Activated naive CD4-positive, alpha-beta T cell treated with anti-CD3 and anti-CD28 coated beads, Interleukin-2, amount 10 ng/mL, durations not matched to agents 7 days and 5 days (primary cell): ENCODE data around the gene SH3RF3.

ENCODE experiments used
- CTCF ChIA-PET: fragments of 350-600 bp; sonication (Branson Sonifier 250); formaldehyde crosslinking; loops from one replicate; lab custom pipeline; 2021; ENCODE audit warnings: antibody characterized with exemption; lab: Charles Lee
- DNase-seq: peaks from one replicate; pipeline ENCODE4 v3.0.0-alpha.2; 2020
- H3K27ac Mint-ChIP-seq: one replicate; pipeline ENCODE4 v1.8.0; 2021; ENCODE audit warnings: mild to moderate bottlenecking, moderate library complexity, mixed read lengths
- H3K27me3 Mint-ChIP-seq: one replicate; pipeline ENCODE4 v1.8.0; 2021; ENCODE audit warnings: mild to moderate bottlenecking, mixed read lengths
- H3K36me3 Mint-ChIP-seq: one replicate; pipeline ENCODE4 v1.8.0; 2021; ENCODE audit warnings: mixed read lengths
- H3K4me1 Mint-ChIP-seq: one replicate; pipeline ENCODE4 v1.8.0; 2021; ENCODE audit warnings: mixed read lengths
- H3K4me3 Mint-ChIP-seq: one replicate; pipeline ENCODE4 v1.8.0; 2021; ENCODE audit warnings: mild to moderate bottlenecking, moderate library complexity, mixed read lengths
- H3K9me3 Mint-ChIP-seq: one replicate; pipeline ENCODE4 v1.8.0; 2021; ENCODE audit warnings: mixed read lengths

The SH3RF3 gene

DNA sequence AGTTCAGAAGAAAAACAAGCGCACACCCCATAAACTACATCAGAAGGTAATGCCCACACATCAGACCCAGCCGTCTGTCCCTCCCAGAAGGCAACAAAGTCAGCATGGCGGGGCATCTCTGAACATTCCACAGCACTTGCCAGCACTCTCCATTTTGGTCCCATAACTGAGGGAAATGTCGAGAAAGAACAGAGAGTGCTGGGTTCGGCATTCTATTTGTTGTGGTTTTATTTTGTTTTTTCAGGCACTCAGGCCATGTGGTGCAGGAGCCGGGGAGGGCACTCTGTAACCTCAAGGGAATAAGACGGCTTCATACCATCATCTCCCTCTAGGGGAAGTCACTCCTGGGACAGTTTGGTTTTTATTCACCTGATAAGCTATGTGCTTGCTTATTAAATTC, 328.8 kb downstream of the SH3RF3 start:
- Mint-ChIP-seq H3K4me1 (peaks cover 8% of the 10 kb centered on the region), H3K27me3 (peaks cover 5% of the 10 kb centered on the region)
- CTCF ChIA-PET: no interaction called here

DNA sequence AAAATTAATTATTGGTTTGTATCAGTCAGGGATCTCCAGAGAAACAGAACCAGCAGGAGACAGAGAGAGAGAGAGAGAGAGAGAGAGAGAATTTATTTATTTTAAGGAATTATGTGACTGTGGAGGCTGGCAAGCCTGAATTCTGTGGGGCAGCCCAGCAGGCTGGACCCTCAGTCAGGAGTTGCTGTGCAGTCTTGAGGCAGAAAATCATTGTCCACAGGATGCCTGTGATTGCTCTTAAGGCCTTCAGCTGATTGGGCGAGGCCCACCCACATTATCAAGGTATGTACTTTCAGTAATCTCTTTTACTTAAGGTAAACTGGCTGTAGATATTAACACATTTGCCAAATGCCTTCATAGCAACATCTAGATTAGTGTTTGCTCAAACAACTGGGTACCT, 329.5 kb downstream of the SH3RF3 start:
- Mint-ChIP-seq H3K27me3 (peaks cover 5% of the 10 kb centered on the region), H3K27ac (no peak overlapping the region), H3K4me3 (no peak overlapping the region), H3K4me1 (peaks cover 8% of the 10 kb centered on the region), H3K9me3 (no peaks in the 10 kb centered on the region), H3K36me3 (no peaks in the 10 kb centered on the region)
- no peak for DNase-seq
- CTCF ChIA-PET: no interaction called here

More for the DNA sequence above, 328.8 kb downstream of the SH3RF3 start:
- H3K27ac Mint-ChIP-seq: no peak overlapping the region
- DNase-seq: no peak
- H3K9me3 Mint-ChIP-seq: no peaks in the 10 kb centered on the region
- no peaks in the 10 kb centered on the region for H3K36me3 Mint-ChIP-seq
- no peak overlapping the region for H3K4me3 Mint-ChIP-seq

GRCh38 chr2:109459485-109459884, 330.5 kb downstream of the SH3RF3 start:
- Mint-ChIP-seq H3K27ac (no peak overlapping the region), H3K9me3 (no peaks in the 10 kb centered on the region), H3K4me1 (peaks cover 6% of the 10 kb centered on the region), H3K36me3 (no peaks in the 10 kb centered on the region), H3K27me3 (peaks cover 9% of the 10 kb centered on the region), H3K4me3 (no peak overlapping the region)
- no peak for DNase-seq
- CTCF ChIA-PET: no interaction called here

DNA sequence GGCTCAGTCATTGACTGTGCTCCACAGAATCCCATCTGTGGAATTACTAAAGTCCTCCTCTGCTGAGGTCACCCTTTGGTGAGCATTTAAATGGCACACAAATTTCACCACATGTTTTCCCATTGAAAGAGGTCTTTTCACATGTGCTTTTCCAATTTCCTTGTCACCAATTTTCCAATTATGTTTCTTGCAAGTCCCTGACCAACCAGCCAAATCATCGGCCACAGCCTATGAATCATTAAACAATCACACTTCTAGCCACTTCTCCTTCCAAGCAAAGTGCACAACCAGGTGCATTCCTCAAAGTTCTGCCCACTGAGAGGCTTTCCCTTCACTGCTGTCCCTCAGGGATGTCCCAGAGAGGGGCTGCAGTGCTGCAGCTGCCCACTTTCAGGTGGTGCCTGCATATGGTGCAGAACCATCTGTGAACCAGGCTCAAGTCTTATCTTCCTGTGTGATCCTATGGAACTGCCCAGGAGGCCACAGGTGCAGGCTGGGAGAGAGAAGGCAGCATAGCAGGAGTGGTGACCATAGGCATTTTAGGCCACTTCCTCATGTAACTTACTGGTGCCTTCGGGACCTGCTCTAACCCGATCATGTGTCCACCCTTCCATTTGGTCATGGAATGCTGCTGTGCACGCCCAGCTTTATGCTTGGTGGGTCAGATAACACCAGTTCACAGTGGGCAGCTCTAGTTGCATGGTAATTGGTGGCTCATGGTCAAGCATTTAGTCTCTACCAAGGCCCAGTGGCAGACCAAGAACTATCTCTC, 331.7 kb downstream of the SH3RF3 start:
- no peaks in the 10 kb centered on the region for H3K36me3 Mint-ChIP-seq
- no peak for DNase-seq
- no peaks in the 10 kb centered on the region for H3K4me1 Mint-ChIP-seq
- H3K27ac Mint-ChIP-seq: no peak overlapping the region
- H3K4me3 Mint-ChIP-seq: no peak overlapping the region
- H3K27me3 Mint-ChIP-seq: peaks cover 9% of the 10 kb centered on the region
- no peaks in the 10 kb centered on the region for H3K9me3 Mint-ChIP-seq
- CTCF ChIA-PET: no interaction called here

DNA sequence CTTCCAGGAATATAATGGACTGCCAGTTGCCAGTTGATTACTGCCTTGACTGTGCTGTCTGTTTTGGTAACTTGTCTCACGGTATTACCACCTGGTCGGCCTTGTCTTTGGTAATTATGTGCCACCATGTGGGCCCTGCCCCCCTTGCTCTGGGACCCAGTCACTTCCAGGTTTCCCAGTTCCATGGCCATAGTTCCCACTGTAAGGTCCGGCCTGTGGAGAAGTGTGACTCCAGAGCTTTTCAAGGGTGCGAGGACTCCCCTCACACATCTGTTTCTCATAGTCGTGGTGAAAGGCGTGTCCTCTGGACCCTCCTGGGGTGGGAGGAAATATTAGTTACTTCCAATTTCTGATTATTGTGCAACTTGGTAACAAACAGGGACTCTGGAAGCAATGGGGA, 334.2 kb downstream of the SH3RF3 start:
- CTCF ChIA-PET: no interaction called here
- H3K27me3 Mint-ChIP-seq: peaks cover 7% of the 10 kb centered on the region
- no peak overlapping the region for H3K27ac Mint-ChIP-seq
- no peaks in the 10 kb centered on the region for H3K4me1 Mint-ChIP-seq
- H3K4me3 Mint-ChIP-seq: no peak overlapping the region
- no peaks in the 10 kb centered on the region for H3K9me3 Mint-ChIP-seq
- H3K36me3 Mint-ChIP-seq: no peaks in the 10 kb centered on the region
- no peak for DNase-seq

- H3K36me3 Mint-ChIP-seq: no peaks in the 10 kb centered on the region
- H3K27me3 Mint-ChIP-seq: peaks cover 7% of the 10 kb centered on the region
- H3K27ac Mint-ChIP-seq: no peak overlapping the region
- no peaks in the 10 kb centered on the region for H3K4me1 Mint-ChIP-seq
- H3K4me3 Mint-ChIP-seq: no peak overlapping the region
- no peak for DNase-seq
- H3K9me3 Mint-ChIP-seq: no peaks in the 10 kb centered on the region
- CTCF ChIA-PET: no interaction called here
These were observed 334.9 kb downstream of the SH3RF3 start for GRCh38 chr2:109463891-109464290.

- Mint-ChIP-seq H3K27ac (no peak overlapping the region), H3K27me3 (peaks cover 7% of the 10 kb centered on the region), H3K36me3 (no peaks in the 10 kb centered on the region), H3K9me3 (no peaks in the 10 kb centered on the region), H3K4me3 (no peak overlapping the region), H3K4me1 (no peaks in the 10 kb centered on the region)
- CTCF ChIA-PET: no interaction called here
- no peak for DNase-seq
These were observed 337.9 kb downstream of the SH3RF3 start for GRCh38 chr2:109466674-109467575.

GRCh38 chr2:109467701-109468100, 338.7 kb downstream of the SH3RF3 start:
- Mint-ChIP-seq H3K4me3 (no peak overlapping the region), H3K27ac (no peak overlapping the region), H3K9me3 (no peaks in the 10 kb centered on the region), H3K36me3 (no peaks in the 10 kb centered on the region), H3K4me1 (no peaks in the 10 kb centered on the region), H3K27me3 (peaks cover 7% of the 10 kb centered on the region)
- CTCF ChIA-PET: no interaction called here
- DNase-seq: no peak

GRCh38 chr2:109468893-109469292, 339.9 kb downstream of the SH3RF3 start:
- H3K27ac Mint-ChIP-seq: no peak overlapping the region
- no peak overlapping the region for H3K4me3 Mint-ChIP-seq
- H3K36me3 Mint-ChIP-seq: no peaks in the 10 kb centered on the region
- H3K27me3 Mint-ChIP-seq: peaks cover 4% of the 10 kb centered on the region
- H3K9me3 Mint-ChIP-seq: no peaks in the 10 kb centered on the region
- CTCF ChIA-PET: interaction anchor here (1.2 kb wide), 1 partner anchor 41 kb away, joined by 3 read pairs; no protein-coding TSS in a partner anchor
- DNase-seq: no peak
- H3K4me1 Mint-ChIP-seq: no peaks in the 10 kb centered on the region

- peaks cover 3% of the 10 kb centered on the region for H3K4me1 Mint-ChIP-seq
- no peak overlapping the region for H3K27ac Mint-ChIP-seq
- no peaks in the 10 kb centered on the region for H3K36me3 Mint-ChIP-seq
- peaks cover 3% of the 10 kb centered on the region for H3K27me3 Mint-ChIP-seq
- no peaks in the 10 kb centered on the region for H3K9me3 Mint-ChIP-seq
- DNase-seq: no peak
- H3K4me3 Mint-ChIP-seq: no peak overlapping the region
- CTCF ChIA-PET: no interaction called here
These were observed 342.7 kb downstream of the SH3RF3 start for GRCh38 chr2:109471658-109472057.

DNA sequence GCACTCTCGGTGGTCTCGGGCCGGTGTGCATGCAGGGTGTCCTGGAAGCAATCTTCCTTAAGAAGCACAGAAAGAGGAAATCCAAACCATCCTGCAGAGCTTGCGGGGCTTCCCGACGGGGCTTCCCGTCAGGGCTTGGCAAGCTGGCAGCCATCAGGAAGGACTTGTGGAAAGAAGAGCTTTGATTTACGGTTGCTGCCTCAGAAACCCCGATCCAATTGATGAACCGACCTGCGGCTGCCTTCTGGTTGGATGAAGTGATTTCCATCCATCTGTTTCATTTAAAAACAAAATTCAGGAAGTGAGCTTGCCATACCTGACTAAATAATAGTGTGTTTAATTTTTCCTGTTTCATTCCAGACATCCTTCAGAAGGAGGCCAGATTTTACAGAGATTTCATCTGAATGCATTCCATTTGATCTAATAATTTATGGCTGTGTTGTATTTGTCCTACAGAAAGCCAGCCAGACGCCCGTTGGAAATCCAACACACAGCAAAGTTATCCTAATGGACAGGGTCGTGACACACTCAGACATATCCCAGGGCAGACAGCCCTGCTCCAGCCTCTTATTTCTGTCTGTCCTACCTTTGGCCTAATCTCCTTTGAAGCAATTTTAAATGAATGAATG, 343.4 kb downstream of the SH3RF3 start:
- Mint-ChIP-seq H3K27me3 (peaks cover 3% of the 10 kb centered on the region), H3K9me3 (no peaks in the 10 kb centered on the region), H3K27ac (no peak overlapping the region), H3K4me1 (peaks cover 3% of the 10 kb centered on the region), H3K36me3 (no peaks in the 10 kb centered on the region), H3K4me3 (no peak overlapping the region)
- CTCF ChIA-PET: no interaction called here
- no peak for DNase-seq

DNA sequence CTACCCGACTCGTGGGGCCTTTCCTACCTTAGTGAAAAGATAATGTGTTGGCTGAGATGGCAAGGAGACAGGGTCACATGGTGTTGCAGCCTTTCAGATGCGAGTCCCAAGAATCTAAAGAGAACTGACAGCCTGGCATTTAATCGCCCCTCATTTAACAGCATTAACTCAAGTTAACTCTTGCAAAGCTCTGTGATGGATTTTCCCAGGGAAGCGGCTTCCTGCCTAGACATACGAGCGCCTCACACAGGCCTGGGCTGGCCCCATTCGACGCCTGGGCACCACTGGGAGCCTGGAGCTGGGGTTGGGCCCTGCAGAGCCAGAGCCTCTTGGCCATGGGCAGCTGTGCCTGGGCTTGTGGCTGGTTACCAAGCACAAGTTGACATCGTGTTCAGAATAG, 344.0 kb downstream of the SH3RF3 start:
- H3K4me3 Mint-ChIP-seq: no peak overlapping the region

DNA sequence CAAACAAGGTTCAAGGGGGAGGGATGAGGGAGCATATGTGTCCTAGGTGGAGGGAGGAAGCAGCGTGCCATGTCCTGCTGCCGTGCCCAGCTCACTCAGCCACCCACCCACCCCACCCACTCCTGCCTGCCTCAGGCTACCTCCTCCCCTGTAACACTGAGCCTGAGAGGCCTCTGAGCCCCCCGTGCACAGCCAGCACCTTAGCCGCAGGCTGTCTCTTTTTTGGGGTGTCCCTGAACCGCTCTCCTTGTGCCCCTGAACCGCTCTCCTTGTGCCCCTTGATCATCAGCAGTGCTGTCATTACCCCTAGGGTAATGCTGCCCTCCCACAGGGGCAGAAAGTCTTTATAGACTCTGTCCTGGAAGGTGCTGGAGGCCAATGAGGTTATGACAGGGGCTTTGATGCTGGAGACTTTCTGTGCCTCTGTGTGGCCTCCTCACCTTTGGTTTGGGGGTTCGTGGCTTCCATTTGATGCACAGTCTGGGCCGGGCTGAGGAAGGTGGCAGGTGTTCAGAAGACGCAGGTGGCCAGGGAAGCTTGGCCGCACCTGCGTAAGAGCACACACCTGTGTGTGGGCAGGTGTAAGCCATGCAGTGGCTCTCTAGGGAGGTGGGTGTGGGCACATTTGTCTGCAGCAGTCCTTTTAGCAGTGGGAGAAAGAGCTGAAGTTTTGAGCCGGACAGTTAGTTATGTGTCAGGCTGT, 344.8 kb downstream of the SH3RF3 start:
- H3K4me1 Mint-ChIP-seq: peaks cover 3% of the 10 kb centered on the region

More for the DNA sequence above, 344.0 kb downstream of the SH3RF3 start:
- no peaks in the 10 kb centered on the region for H3K27me3 Mint-ChIP-seq
- no peaks in the 10 kb centered on the region for H3K9me3 Mint-ChIP-seq
- no peak overlapping the region for H3K27ac Mint-ChIP-seq
- CTCF ChIA-PET: no interaction called here
- peaks cover 3% of the 10 kb centered on the region for H3K4me1 Mint-ChIP-seq
- no peaks in the 10 kb centered on the region for H3K36me3 Mint-ChIP-seq
- no peak for DNase-seq

GRCh38 chr2:109474319-109474825, 345.4 kb downstream of the SH3RF3 start:
- no peak overlapping the region for H3K27ac Mint-ChIP-seq
- CTCF ChIA-PET: no interaction called here
- peaks cover 3% of the 10 kb centered on the region for H3K4me1 Mint-ChIP-seq
- H3K36me3 Mint-ChIP-seq: no peaks in the 10 kb centered on the region
- no peak for DNase-seq
- no peak overlapping the region for H3K4me3 Mint-ChIP-seq
- H3K27me3 Mint-ChIP-seq: peaks cover 5% of the 10 kb centered on the region
- H3K9me3 Mint-ChIP-seq: no peaks in the 10 kb centered on the region

More for the DNA sequence above, 344.8 kb downstream of the SH3RF3 start:
- CTCF ChIA-PET: no interaction called here
- no peak for DNase-seq
- Mint-ChIP-seq H3K9me3 (no peaks in the 10 kb centered on the region), H3K4me3 (no peak overlapping the region), H3K27ac (no peak overlapping the region), H3K27me3 (peaks cover under 1% of the 10 kb centered on the region), H3K36me3 (no peaks in the 10 kb centered on the region)
